Inflammatory macrophage (primary cell): ENCODE results near the gene S100A8.

Experiments used
- DNase-seq, 2 donors: peaks; one replicate each; pipeline ENCODE4 v3.0.0-alpha.2; 2020 to 2022

Gene S100A8

GRCh38 chr1:153345187-153346076 lies 45.4 kb downstream of the S100A8 start:
- no peak for DNase-seq

DNA sequence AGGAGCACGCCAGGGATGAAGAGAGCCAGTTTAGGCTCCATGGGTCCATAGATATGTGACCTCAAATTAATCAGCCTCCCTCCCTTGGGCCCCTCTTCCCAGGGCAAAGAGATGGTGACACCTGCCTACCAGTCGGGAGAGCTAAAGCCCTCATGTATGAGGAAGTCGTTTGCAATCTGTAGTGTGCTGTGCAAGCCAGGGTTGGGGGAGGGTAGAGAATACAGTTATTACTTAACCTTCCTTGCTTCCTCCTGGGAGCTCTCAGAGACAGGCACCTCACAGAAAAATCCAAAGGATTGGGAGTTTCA lies 46.2 kb downstream of the S100A8 start:
- peak; percentile 75 to 81 for DNase-seq

DNA sequence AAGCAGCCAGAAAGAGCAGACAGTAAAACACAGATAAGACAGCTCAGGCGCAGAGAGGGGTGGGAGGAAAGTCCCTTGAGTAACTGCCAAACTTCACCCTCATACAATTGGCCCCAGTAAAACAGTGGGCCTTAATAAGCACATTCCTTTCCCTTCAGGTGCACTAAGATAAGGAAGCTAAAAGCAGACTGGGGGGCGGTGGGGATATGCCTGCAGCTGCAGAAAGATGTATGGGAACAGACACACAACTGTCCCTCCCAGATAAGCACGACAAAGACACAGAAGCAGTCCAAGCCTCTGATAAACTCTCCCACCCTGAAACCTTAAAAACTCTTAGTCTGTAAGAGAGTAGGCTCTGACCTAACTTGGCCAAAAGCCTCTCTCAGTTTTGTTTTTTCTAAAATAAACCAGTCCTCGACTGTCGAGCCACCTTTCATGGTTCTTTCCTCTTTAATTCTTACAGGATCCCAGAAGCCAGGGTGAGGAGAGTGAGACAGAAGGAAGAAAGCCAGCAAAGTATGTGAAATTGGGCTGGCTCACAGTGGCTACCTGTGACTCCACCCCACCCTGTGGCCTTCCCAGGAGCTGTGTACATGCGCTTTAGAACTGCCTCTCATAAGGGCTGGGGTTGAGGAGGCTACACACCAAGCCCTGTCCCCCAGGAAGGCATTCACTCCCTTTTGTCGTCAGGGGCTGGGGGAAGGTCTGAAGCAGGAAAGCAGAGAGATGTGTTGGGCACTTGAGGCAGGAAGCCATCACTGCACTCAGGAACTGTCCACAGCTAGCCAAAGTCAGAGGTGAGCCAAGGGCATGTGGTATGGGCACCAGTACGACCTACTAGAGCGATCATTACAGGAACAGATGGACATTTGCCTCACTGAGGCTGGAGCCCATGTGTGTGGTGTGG lies 46.8 kb downstream of the S100A8 start:
- no peak for DNase-seq

DNA sequence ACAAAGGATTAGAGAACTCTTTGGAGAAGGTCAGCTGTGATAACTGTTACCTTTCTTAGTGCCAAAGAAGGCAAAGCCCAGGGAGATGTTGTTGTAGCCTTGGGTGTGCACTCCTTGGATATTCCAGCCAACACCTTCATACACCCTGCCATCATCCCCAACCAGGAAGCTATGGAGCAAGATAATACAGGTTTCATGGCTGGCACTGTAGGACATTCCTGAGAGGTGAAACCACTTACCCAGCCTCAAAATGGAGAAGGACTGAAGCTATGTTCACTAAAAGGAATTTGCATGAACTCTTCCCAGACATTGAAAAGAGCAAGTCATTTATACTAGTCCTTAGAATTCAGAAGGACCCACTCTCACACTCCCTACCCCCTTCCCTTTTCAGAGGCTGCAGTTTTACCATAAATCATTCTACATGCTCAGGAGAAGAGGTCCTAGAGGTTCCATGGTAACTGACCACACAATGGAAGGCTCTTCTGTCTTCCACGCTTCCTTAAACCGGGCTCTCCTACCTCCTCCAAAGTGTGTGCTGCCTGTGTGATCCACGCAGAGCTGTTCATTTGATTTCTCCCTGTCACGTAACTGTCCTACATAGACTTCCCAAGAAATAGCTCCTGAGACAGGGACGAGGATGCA lies 47.7 kb downstream of the S100A8 start:
- DNase-seq, result no peak

DNA sequence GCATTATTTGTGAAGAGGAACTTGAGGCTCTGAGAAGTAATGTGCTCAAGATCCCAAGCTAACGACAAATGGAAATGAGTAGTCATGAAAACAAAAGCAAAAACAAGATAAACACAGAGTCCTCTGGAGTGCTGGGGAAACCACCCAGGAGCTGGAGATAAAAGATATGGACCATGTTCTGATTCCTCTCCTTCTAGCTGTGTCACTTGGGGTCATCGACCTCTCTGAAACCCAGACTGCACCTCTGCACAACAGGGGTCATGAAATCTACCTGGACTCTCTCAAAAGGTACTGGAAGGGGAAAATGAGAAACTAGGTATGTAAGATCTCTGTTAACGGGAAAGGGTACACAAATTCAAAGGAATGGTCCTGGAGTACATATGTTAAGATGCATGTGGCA lies 48.7 kb downstream of the S100A8 start:
- no peak for DNase-seq

DNA sequence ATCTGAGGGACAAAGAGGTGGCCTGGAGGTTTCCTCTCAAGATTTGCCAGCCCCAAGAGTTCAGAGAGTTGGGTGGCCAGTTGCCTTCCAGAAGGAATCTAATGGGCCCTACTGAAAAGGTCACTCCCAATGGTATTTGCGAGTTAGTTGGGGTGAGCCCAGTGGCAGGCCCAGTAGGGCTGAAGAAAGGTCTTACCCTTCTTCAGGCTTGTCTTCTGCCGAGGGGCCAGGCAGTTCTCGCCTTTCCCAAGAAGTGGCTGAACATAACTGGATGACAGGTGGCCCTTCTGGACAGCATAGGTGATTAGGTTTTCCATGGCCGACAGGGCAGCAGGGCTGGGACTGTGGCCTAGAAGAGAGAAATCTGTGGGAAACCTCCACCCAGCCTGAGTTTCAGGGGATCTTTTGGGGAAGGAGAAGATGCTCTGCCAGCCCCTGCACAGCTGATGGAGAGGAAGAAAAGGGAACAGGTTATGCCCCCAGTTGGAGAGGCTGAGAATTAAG lies 49.4 kb downstream of the S100A8 start:
- DNase-seq, result no peak

- no peak for DNase-seq
These were observed 50.5 kb downstream of the S100A8 start for GRCh38 chr1:153340356-153340755.
